ENCODE results near the gene HSFX2. TPM values are rescaled to one million over a fixed set of nuclear protein-coding genes. Genes with fewer than 3 reads are reported as not detected.

HSFX2 gene
- total RNA-seq, 1 donor from 2014 or later: not detected

- Mint-ChIP-seq H3K27me3 (ENCODE audit: low read depth) (no peaks in the 10 kb centered on the region), H3K36me3 (ENCODE audit: low read depth) (no peaks in the 10 kb centered on the region), H3K9me3 (ENCODE audit: low read depth) (peaks cover 8% of the 10 kb centered on the region), H3K4me1 (ENCODE audit: low read depth) (peaks cover 16% of the 10 kb centered on the region), H3K27ac (ENCODE audit: unreplicated experiment) (no peak overlapping the region), H3K4me3 (ENCODE audit: unreplicated experiment) (no peak overlapping the region)
- no peak for DNase-seq (ENCODE audit: low spot score)
- TF ChIP-seq, protein P1, sequence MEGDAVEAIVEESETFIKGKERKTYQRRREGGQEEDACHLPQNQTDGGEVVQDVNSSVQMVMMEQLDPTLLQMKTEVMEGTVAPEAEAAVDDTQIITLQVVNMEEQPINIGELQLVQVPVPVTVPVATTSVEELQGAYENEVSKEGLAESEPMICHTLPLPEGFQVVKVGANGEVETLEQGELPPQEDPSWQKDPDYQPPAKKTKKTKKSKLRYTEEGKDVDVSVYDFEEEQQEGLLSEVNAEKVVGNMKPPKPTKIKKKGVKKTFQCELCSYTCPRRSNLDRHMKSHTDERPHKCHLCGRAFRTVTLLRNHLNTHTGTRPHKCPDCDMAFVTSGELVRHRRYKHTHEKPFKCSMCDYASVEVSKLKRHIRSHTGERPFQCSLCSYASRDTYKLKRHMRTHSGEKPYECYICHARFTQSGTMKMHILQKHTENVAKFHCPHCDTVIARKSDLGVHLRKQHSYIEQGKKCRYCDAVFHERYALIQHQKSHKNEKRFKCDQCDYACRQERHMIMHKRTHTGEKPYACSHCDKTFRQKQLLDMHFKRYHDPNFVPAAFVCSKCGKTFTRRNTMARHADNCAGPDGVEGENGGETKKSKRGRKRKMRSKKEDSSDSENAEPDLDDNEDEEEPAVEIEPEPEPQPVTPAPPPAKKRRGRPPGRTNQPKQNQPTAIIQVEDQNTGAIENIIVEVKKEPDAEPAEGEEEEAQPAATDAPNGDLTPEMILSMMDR (IDR thresholded peaks at IDR 0.05): no peak
Measured at GRCh38 chrX:149571770-149572169, 23.3 kb downstream of the HSFX2 start.

DNA sequence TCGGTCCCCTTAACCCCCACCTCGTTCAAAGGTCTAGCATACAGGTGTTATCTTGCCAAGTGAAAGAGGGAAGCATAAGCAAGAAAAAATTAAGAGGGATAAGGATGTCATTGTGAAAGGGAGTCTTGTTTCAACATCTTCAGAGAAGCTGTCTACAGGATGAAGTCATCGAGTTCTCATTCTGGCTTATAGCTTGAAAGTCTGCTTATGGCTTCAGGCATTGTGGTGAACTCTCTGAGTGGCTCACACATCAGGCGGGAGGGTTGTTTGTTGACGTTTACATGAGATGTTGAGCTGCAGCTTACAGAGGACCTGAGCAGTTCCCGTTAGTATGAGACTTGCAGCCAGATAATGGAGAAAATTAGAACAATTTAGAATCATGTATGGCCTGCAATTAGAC is 24.4 kb downstream of the HSFX2 start:
- Mint-ChIP-seq H3K4me3 (ENCODE audit: unreplicated experiment) (no peak overlapping the region), H3K4me1 (ENCODE audit: low read depth) (peaks cover 16% of the 10 kb centered on the region), H3K27ac (ENCODE audit: unreplicated experiment) (no peak overlapping the region), H3K9me3 (ENCODE audit: low read depth) (peaks cover 8% of the 10 kb centered on the region), H3K27me3 (ENCODE audit: low read depth) (no peaks in the 10 kb centered on the region), H3K36me3 (ENCODE audit: low read depth) (no peaks in the 10 kb centered on the region)
- TF ChIP-seq, protein P1 (IDR thresholded peaks at IDR 0.05): no peak
- DNase-seq (ENCODE audit: low spot score): no peak

- Mint-ChIP-seq H3K4me3 (ENCODE audit: unreplicated experiment) (no peak overlapping the region), H3K4me1 (ENCODE audit: low read depth) (peaks cover 16% of the 10 kb centered on the region), H3K27me3 (ENCODE audit: low read depth) (no peaks in the 10 kb centered on the region), H3K36me3 (ENCODE audit: low read depth) (no peaks in the 10 kb centered on the region), H3K27ac (ENCODE audit: unreplicated experiment) (no peak overlapping the region), H3K9me3 (ENCODE audit: low read depth) (peaks cover 8% of the 10 kb centered on the region)
- TF ChIP-seq, protein P1 (IDR thresholded peaks at IDR 0.05): no peak
- DNase-seq (ENCODE audit: low spot score): no peak
Measured at GRCh38 chrX:149569770-149570169, 25.3 kb downstream of the HSFX2 start.

GRCh38 chrX:149568701-149569296 is 26.3 kb downstream of the HSFX2 start:
- TF ChIP-seq, protein P1 (IDR thresholded peaks at IDR 0.05): no peak
- Mint-ChIP-seq H3K9me3 (ENCODE audit: low read depth) (peaks cover 8% of the 10 kb centered on the region), H3K27me3 (ENCODE audit: low read depth) (no peaks in the 10 kb centered on the region), H3K36me3 (ENCODE audit: low read depth) (no peaks in the 10 kb centered on the region), H3K4me3 (ENCODE audit: unreplicated experiment) (no peak overlapping the region), H3K4me1 (ENCODE audit: low read depth) (peaks cover 16% of the 10 kb centered on the region), H3K27ac (ENCODE audit: unreplicated experiment) (no peak overlapping the region)
- no peak for DNase-seq (ENCODE audit: low spot score)

DNA sequence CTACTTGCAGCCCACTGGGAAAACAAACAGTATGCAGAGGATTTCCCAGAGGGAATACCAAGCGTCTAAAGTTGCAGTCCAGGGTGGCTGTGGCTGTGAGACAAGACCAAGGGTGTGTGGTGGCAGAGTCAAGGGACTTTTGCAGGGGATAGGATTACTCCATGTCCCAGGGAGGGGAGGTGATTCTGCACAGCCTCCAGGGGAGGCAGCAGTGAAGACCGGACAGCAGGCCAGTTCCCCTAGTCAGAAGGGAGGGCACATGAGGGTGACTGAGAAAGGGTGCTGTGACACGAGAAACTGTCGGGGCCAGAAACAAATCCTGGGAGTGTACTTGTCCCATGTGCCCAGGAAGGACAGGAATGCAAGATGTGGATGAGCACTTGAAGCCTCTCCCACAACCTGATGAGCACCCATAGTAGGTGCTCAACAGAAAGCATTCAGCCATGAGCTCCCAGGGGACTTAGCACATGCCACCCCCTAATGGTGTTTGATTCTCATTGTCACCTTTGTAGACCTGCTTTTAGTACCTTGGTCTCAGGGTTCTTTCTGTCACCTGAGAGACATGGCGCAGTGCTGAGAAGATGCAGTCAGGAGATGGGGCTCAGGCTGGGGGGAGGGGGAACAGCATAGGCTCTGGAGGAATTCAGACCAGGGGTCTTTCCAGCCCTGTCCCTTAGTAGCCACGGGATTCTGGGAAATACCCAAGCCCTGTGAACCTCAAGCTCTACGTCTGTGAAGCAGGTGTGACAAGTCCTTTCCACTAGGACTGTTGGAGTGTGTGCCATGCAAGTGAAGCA is 27.3 kb downstream of the HSFX2 start:
- H3K27me3 Mint-ChIP-seq (ENCODE audit: low read depth): no peaks in the 10 kb centered on the region
- no peak overlapping the region for H3K27ac Mint-ChIP-seq (ENCODE audit: unreplicated experiment)
- no peaks in the 10 kb centered on the region for H3K36me3 Mint-ChIP-seq (ENCODE audit: low read depth)
- H3K9me3 Mint-ChIP-seq (ENCODE audit: low read depth): peaks cover 8% of the 10 kb centered on the region
- TF ChIP-seq, protein P1 (IDR thresholded peaks at IDR 0.05): no peak
- no peak for DNase-seq (ENCODE audit: low spot score)
- H3K4me1 Mint-ChIP-seq (ENCODE audit: low read depth): peaks cover 13% of the 10 kb centered on the region
- H3K4me3 Mint-ChIP-seq (ENCODE audit: unreplicated experiment): no peak overlapping the region

All from chondrocyte (in vitro differentiated cells).